Omental fat pad (tissue), 4 donors: ENCODE results near the gene CILP2. TPM values are rescaled to one million over a fixed set of nuclear protein-coding genes. Genes with fewer than 3 reads are reported as not detected.

Source experiments
- ATAC-seq: fragments of 150-250 bp; one replicate; pipeline ENCODE4 v1.9.1; 2016; ENCODE audit warnings: mild to moderate bottlenecking, moderate library complexity; ENCODE audit not compliant: low FRiP score
- DNase-seq: peaks from one replicate; pipeline ENCODE4 v3.0.0-alpha.2; 2019; ENCODE audit warnings: low spot score
- CTCF ChIP-seq, 3 donors: fragments of 450-650 bp; IDR thresholded peaks; one replicate each; pipeline ENCODE4 v1.5.1; 2016 to 2017; ENCODE audit warnings: antibody characterized with exemption in 3 of 3, mild to moderate bottlenecking in 3 of 3, moderate library complexity in 2 of 3
- total RNA-seq, 4 donors: library from RNA; depleted of rRNA; stranded (reverse); fragments of >200 nt; gene quantifications; one replicate each; pipeline ENCODE4 v1.1.0, GENCODE V29; 2016

The CILP2 gene
- total RNA-seq, 4 donors from 2014 or later, result 0.28 to 2.2 (median 0.38) TPM

DNA sequence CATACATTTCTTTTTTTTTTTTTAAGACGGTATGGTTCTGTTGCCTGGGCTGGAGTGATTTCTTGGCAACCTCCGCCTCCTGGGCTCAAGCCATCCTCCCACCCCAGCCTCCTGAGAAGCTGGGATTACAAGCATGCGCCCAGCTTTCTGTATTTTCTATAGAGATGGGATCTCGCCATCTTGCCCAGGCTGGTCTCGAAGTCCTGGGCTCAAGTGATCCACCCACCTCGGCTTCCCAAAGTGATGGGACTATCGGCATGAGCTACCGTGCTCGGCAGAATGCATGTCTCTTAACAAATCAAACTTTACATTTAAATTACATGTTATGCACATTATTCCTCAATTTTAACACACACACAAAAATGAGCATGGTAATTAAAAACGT lies 20.8 kb upstream of the CILP2 start:
- TF ChIP-seq CTCF (IDR thresholded peaks at IDR 0.05), result no peak

GRCh38 chr19:19520989-19521388 lies 17.1 kb upstream of the CILP2 start:
- DNase-seq (no peak), ATAC-seq (no peak)
- no peak for TF ChIP-seq CTCF (IDR thresholded peaks at IDR 0.05)

More for the DNA sequence above, 20.8 kb upstream of the CILP2 start:
- no peak for DNase-seq
- ATAC-seq, result no peak

DNA sequence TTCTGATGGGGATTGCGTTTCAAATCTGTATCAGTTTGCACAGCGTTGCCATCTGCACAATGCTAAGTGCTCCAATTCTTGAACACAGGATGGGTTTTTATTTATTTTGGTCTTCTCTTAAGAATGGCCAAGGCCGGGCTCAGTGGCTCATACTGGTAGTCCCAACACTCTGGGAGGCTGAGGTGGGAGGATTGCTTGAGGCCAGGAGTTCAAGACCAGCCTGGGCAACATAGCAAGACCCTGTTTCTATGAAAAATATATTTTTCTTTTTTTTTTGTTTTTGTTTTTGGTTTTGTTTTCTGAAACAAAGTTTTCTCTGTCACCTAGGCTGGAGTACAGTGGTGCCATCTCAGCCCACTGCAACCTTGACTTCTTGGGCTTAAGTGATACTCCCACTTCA lies 14.9 kb upstream of the CILP2 start:
- no peak for TF ChIP-seq CTCF (IDR thresholded peaks at IDR 0.05)
- DNase-seq (no peak), ATAC-seq (no peak)

GRCh38 chr19:19524053-19524452 lies 14.0 kb upstream of the CILP2 start:
- no peak for TF ChIP-seq CTCF (IDR thresholded peaks at IDR 0.05)
- DNase-seq (no peak), ATAC-seq (no peak)

DNA sequence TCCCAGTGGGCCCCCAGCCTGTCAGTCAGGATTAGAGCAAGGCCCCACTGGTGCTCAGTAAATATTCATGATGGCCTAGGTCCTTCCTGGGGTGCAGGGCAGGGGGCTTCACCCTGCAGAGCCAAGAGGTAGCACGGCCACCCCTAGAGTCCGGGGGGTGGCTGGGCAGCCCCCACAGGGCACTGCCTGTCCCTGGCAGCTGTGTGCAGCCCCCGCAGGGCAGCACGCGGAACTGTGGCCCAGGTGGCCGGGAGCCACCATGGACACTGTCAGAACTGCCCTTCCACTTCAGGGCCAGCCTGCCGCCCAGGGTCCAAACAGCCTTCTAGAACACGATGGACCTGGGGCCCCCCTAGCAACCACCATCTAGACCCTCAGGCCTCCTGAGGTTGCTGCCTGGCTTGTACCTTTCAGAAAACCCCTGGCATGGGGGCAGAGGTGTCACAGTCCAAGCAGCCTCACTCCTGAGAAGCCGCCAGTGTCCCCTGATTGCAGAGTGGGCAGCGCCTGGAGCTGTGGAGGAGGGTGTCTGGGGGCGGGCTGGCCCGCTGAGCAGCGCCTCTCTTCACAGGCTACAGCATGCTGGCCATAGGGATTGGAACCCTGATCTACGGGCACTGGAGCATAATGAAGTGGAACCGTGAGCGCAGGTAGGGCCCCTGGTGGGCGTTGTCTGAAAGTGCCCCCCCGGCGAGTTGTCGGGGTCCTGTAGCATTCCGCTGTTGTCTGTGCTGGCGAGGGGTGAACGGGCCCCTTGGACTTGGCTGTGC lies 12.3 kb upstream of the CILP2 start:
- DNase-seq (no peak), ATAC-seq (no peak)
- no peak for TF ChIP-seq CTCF (IDR thresholded peaks at IDR 0.05)

- no peak for DNase-seq
- ATAC-seq, result no peak
- no peak for TF ChIP-seq CTCF (IDR thresholded peaks at IDR 0.05)
Observed at GRCh38 chr19:19526581-19527370, 11.3 kb upstream of the CILP2 start.

- ATAC-seq (no peak), DNase-seq (no peak)
- no peak for TF ChIP-seq CTCF (IDR thresholded peaks at IDR 0.05)
Observed at GRCh38 chr19:19527371-19527656, 10.8 kb upstream of the CILP2 start.
